IMR-90 (cell line): Measurements from ENCODE around the gene ROBO1. TPM values are rescaled to one million over a fixed set of nuclear protein-coding genes. Genes with fewer than 3 reads are reported as not detected.

Experiments used
- ATAC-seq: fragments of 200-7000 bp; cut with Tn5 transposase; 2 replicates; pipeline ENCODE4 v1.9.1; 2020; ENCODE audit warnings: low read depth, mild to moderate bottlenecking, moderate library complexity
- BruUV-seq: library from RNA; stranded (reverse); fragments of 400-500 nt; replicated peaks from 2 replicates; lab custom pipeline; 2021; lab: Mats Ljungman, UMichigan
- CTCF ChIA-PET: fragments of 300-600 bp; formaldehyde crosslinking; extraction: SDS; loops from one replicate; lab custom pipeline; 2021; ENCODE audit warnings: antibody characterized with exemption; lab: Yijun Ruan, JAX
- POLR2A ChIA-PET: fragments of 300-600 bp; sonication (Branson Sonifier 250); formaldehyde crosslinking; loops from one replicate; lab custom pipeline; 2022; ENCODE audit warnings: antibody characterized with exemption; ENCODE audit not compliant: unreplicated experiment; lab: Charles Lee
- DNase-seq: peaks from one replicate; pipeline ENCODE4 v3.0.0; 2013
- H2AFZ ChIP-seq: replicated peaks from 2 replicates; pipeline ENCODE3; 2013; ENCODE audit warnings: low read length, mild to moderate bottlenecking; ENCODE audit not compliant: poor library complexity
- H2AK5ac ChIP-seq: 2 replicates; pipeline ENCODE4 v1.6.1; 2013; ENCODE audit warnings: low read depth, low read length, inconsistent platforms
- H2AK9ac ChIP-seq: replicated peaks from 2 replicates; pipeline ENCODE3; 2013; ENCODE audit warnings: mild to moderate bottlenecking, low read depth, low read length, moderate library complexity; ENCODE audit not compliant: poor library complexity
- H2BK120ac ChIP-seq: 2 replicates; pipeline ENCODE4 v1.6.1; 2013; ENCODE audit warnings: low read depth, low read length, inconsistent platforms
- H2BK15ac ChIP-seq: 3 replicates; pipeline ENCODE4 v1.6.1; 2013; ENCODE audit warnings: low read depth, low read length, inconsistent platforms
- H2BK20ac ChIP-seq: 2 replicates; pipeline ENCODE4 v1.6.1; 2013; ENCODE audit warnings: low read depth, mild to moderate bottlenecking, inconsistent platforms, low read length, moderate library complexity
- H2BK5ac ChIP-seq: 2 replicates; pipeline ENCODE4 v1.6.1; 2013; ENCODE audit warnings: mild to moderate bottlenecking, low read depth, low read length, inconsistent platforms; ENCODE audit not compliant: poor library complexity, severe bottlenecking
- H3K14ac ChIP-seq: replicated peaks from 2 replicates; pipeline ENCODE4 v1.6.1; 2013; ENCODE audit warnings: low read depth, low read length, inconsistent platforms
- H3K18ac ChIP-seq: 2 replicates; pipeline ENCODE4 v1.6.1; 2013; ENCODE audit warnings: low read depth, low read length, control low read depth
- H3K23ac ChIP-seq: 2 replicates; pipeline ENCODE4 v1.6.1; 2013; ENCODE audit warnings: low read depth, low read length, inconsistent platforms
- H3K27ac ChIP-seq: 2 replicates; pipeline ENCODE4 v1.5.1; 2013; ENCODE audit warnings: mild to moderate bottlenecking, control low read depth, low read length; ENCODE audit not compliant: insufficient read depth
- H3K27me3 ChIP-seq: 2 replicates; pipeline ENCODE4 v1.6.1; 2013; ENCODE audit warnings: low read length; ENCODE audit not compliant: control insufficient read depth, insufficient read depth
- H3K36me3 ChIP-seq: 2 replicates; pipeline ENCODE4 v1.6.1; 2013; ENCODE audit warnings: low read length, mixed read lengths; ENCODE audit not compliant: control insufficient read depth, insufficient read depth
- H3K4ac ChIP-seq: 2 replicates; pipeline ENCODE4 v1.6.1; 2013; ENCODE audit warnings: low read depth, low read length, inconsistent platforms
- H3K4me1 ChIP-seq: 2 replicates; pipeline ENCODE4 v1.6.1; 2013; ENCODE audit warnings: low read length, mixed read lengths; ENCODE audit not compliant: control insufficient read depth, insufficient read depth
- H3K4me2 ChIP-seq: 2 replicates; pipeline ENCODE4 v1.6.1; 2013; ENCODE audit warnings: low read depth, mild to moderate bottlenecking, control low read depth, low read length, moderate library complexity
- H3K4me3 ChIP-seq: 2 replicates; pipeline ENCODE4 v1.5.1; 2013; ENCODE audit warnings: low read depth, mild to moderate bottlenecking, control low read depth, low read length, moderate library complexity; ENCODE audit not compliant: insufficient read depth
- H3K56ac ChIP-seq: 2 replicates; pipeline ENCODE4 v1.6.1; 2013; ENCODE audit warnings: low read length, inconsistent platforms; ENCODE audit not compliant: insufficient read depth; ENCODE audit errors: extremely low read depth
- H3K79me1 ChIP-seq, 2 experiments: 2 replicates each; pipeline ENCODE4 v1.6.1; 2013; ENCODE audit warnings: low read length in 2 of 2, inconsistent platforms in 1 of 2, low read depth in 1 of 2
- H3K9ac ChIP-seq: 2 replicates; pipeline ENCODE4 v1.6.1; 2013; ENCODE audit warnings: low read depth, low read length, control low read depth
- H3K9me1 ChIP-seq: 2 replicates; pipeline ENCODE4 v1.6.1; 2013; ENCODE audit warnings: low read length, inconsistent platforms; ENCODE audit not compliant: insufficient read depth
- H3K9me3 ChIP-seq: 2 replicates; pipeline ENCODE4 v1.6.1; 2013; ENCODE audit warnings: low read length; ENCODE audit not compliant: control insufficient read depth, insufficient read depth
- H4K20me1 ChIP-seq: 2 replicates; pipeline ENCODE4 v1.6.1; 2013; ENCODE audit warnings: low read length, inconsistent platforms; ENCODE audit not compliant: insufficient read depth
- H4K5ac ChIP-seq: 2 replicates; pipeline ENCODE4 v1.6.1; 2013; ENCODE audit warnings: mild to moderate bottlenecking, low read depth, low read length, control low read depth
- H4K8ac ChIP-seq, 2 experiments: 2 replicates each; pipeline ENCODE4 v1.6.1; 2013; ENCODE audit warnings: low read depth in 2 of 2, low read length in 2 of 2, control low read depth in 1 of 2, inconsistent platforms in 1 of 2
- H4K91ac ChIP-seq: 2 replicates; pipeline ENCODE4 v1.6.1; 2013; ENCODE audit warnings: low read depth, low read length, inconsistent platforms; ENCODE audit not compliant: insufficient read depth
- BHLHE40 ChIP-seq: fragments of 150-350 bp; IDR thresholded peaks from 2 replicates; pipeline ENCODE4 v1.6.1; 2016; ENCODE audit warnings: mild to moderate bottlenecking, low read depth, low read length
- CHD1 ChIP-seq: IDR thresholded peaks from 2 replicates; pipeline ENCODE4 v1.6.1; 2012; ENCODE audit warnings: low read depth, low read length, improper control_type of control experiment
- ELK1 ChIP-seq: fragments of 150-350 bp; IDR thresholded peaks from 2 replicates; pipeline ENCODE4 v1.6.1; 2016; ENCODE audit warnings: low read depth, mild to moderate bottlenecking, low read length, moderate library complexity, borderline replicate concordance
- FOS ChIP-seq: fragments of 150-350 bp; IDR thresholded peaks from 2 replicates; pipeline ENCODE4 v1.6.1; 2016; ENCODE audit warnings: low read depth, low read length
- MAZ ChIP-seq: IDR thresholded peaks from 2 replicates; pipeline ENCODE4 v1.6.1; 2012; ENCODE audit warnings: low read depth, mild to moderate bottlenecking, low read length, improper control_type of control experiment, moderate library complexity, borderline replicate concordance
- NFE2L2 ChIP-seq: fragments of 150-350 bp; IDR thresholded peaks from 2 replicates; pipeline ENCODE4 v1.6.1; 2016; ENCODE audit warnings: low read depth, mild to moderate bottlenecking, low read length
- POLR2A ChIP-seq: IDR thresholded peaks from 2 replicates; pipeline ENCODE4 v1.6.1; 2012; ENCODE audit warnings: mild to moderate bottlenecking, low read depth, low read length
- RAD21 ChIP-seq: IDR thresholded peaks from 2 replicates; pipeline ENCODE4 v1.6.1; 2012; ENCODE audit warnings: low read length, improper control_type of control experiment
- RCOR1 ChIP-seq: IDR thresholded peaks from 2 replicates; pipeline ENCODE4 v1.6.1; 2012; ENCODE audit warnings: mild to moderate bottlenecking, low read length, improper control_type of control experiment; ENCODE audit not compliant: insufficient replicate concordance
- RFX5 ChIP-seq: IDR thresholded peaks from 2 replicates; pipeline ENCODE4 v1.8.0; 2012; ENCODE audit warnings: low read depth, mild to moderate bottlenecking, low read length, moderate library complexity
- SMC3 ChIP-seq: fragments of 150-350 bp; IDR thresholded peaks from 2 replicates; pipeline ENCODE4 v1.6.1; 2016; ENCODE audit warnings: low read depth, mild to moderate bottlenecking, antibody characterized with exemption, low read length, moderate library complexity
- WGBS, 2 experiments: methylation state at CpG; one replicate each; pipeline versions ENCODE4 v1.1.5 to v1.1.7; 2013; ENCODE audit warnings: missing lambda C conversion rate in 2 of 2; ENCODE audit not compliant: insufficient read length in 1 of 2; ENCODE audit errors: extremely low coverage in 2 of 2; 5-methylcytosine and 5-hydroxymethylcytosine counted together
- dilution Hi-C: fragments of 300-500 bp; cut with HindIII; formaldehyde crosslinking; loops from one replicate; pipeline ENCODE4 v1.14.3; 2018; ENCODE audit warnings: low sequenced_read_pairs; ENCODE audit not compliant: unreplicated experiment
- in situ Hi-C: fragments of 300-500 bp; cut with MboI; formaldehyde crosslinking; loops from 3 replicates; pipeline ENCODE4 v1.14.3; 2019; ENCODE audit warnings: low sequenced_read_pairs, inconsistent platforms, mixed read lengths
- intact Hi-C: fragments of 100-400 bp; cut with micrococcal nuclease; formaldehyde crosslinking; loops from 2 replicates; pipeline ENCODE4 v1.10.0; 2022
- polyA plus RNA-seq, 3 experiments: library from polyadenylated mRNA; depleted of rRNA; stranded (reverse); fragments of >200 nt; gene quantifications; 2 replicates each; pipeline ENCODE4 v1.2.3, GENCODE V29; 2012; ENCODE audit warnings: low replicate concordance in 1 of 3
- total RNA-seq: library from RNA; depleted of rRNA; stranded (reverse); fragments of >200 nt; gene quantifications from 2 replicates; pipeline ENCODE4 v1.2.3, GENCODE V29; 2012
- TF ChIP-seq, protein P1 (sequence below): conservative IDR thresholded peaks from 2 replicates; pipeline ENCODE4 v1.5.1; 2012; ENCODE audit warnings: mild to moderate bottlenecking, low read depth, low read length, improper control_type of control experiment
- TF ChIP-seq, protein P2 (sequence below): fragments of 150-350 bp; IDR thresholded peaks from 2 replicates; pipeline ENCODE4 v1.6.1; 2017; ENCODE audit warnings: mild to moderate bottlenecking, antibody characterized with exemption, low read length, low read depth

ROBO1 gene
- total and polyA plus RNA-seq, 2 of the 4 experiments (the other 2 are of a cell fraction): 24.1 to 53.9 TPM

DNA sequence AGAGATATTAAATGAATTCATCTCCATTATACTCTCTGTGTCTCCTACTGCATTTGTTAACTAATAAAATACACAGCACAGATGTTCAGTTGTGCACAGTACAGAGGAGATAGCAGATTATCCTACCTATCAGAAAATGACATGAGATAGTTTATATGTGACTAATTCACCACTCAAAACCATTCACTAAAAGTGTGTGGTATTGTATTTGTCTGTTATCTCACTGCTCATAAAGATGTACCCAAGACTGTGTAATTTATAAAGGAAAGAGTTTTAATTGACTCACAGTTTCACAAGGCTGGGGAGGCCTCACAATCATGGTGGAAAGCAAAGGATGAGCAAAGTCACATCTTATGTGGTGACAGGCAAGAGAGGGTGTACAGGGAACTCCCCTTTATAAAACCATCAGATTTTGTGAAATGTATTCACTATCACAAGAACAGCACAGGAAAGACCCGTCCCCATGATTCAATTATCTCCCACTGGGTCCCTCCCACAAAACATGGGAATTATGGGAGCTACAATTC, 936.3 kb downstream of the ROBO1 start:
- ChIA-PET POLR2A (no interaction called here), CTCF (no interaction called here)
- no peak overlapping the region for H2AK9ac ChIP-seq
- H3K4me2 ChIP-seq: no peak overlapping the region
- no peak overlapping the region for H2BK15ac ChIP-seq
- H3K79me1 ChIP-seq: peaks cover 0 to 2% of the 10 kb centered on the region in 2 experiments; a peak in 2 of 4 replicates
- no peak overlapping the region for H3K27ac ChIP-seq
- H2AFZ ChIP-seq: no peak overlapping the region
- no peaks in the 10 kb centered on the region for H3K9me1 ChIP-seq
- in situ Hi-C loops (no loop called here), dilution Hi-C loops (no loop called here), intact Hi-C loops (no loop called here)
- no peaks in the 10 kb centered on the region for H3K9me3 ChIP-seq
- H3K4ac ChIP-seq: no peak overlapping the region
- BruUV-seq: no TSS peak
- no peak overlapping the region for H3K4me3 ChIP-seq
- no peak overlapping the region for H4K91ac ChIP-seq
- no peak overlapping the region for H2AK5ac ChIP-seq
- no peak overlapping the region for H2BK5ac ChIP-seq
- H2BK120ac ChIP-seq: no peak overlapping the region
- DNase-seq (no peak), ATAC-seq (no peak)
- no peaks in the 10 kb centered on the region for H3K27me3 ChIP-seq
- H3K18ac ChIP-seq: no peak overlapping the region
- no peak overlapping the region for H4K8ac ChIP-seq
- H3K56ac ChIP-seq: no peak overlapping the region
- H3K9ac ChIP-seq: no peak overlapping the region
- no peaks in the 10 kb centered on the region for H3K36me3 ChIP-seq
- H2BK20ac ChIP-seq: no peak overlapping the region
- no CpG with 5 or more reads among the region's 1 CpG for WGBS, 2 experiments
- H3K4me1 ChIP-seq: no peaks in the 10 kb centered on the region
- H3K23ac ChIP-seq: no peak overlapping the region
- TF ChIP-seq RAD21 (no peak), ELK1 (no peak), BHLHE40 (no peak), FOS (no peak), SMC3 (no peak), RCOR1 (no peak), NFE2L2 (no peak), MAZ (no peak), POLR2A (no peak), RFX5 (no peak), CHD1 (no peak)
- TF ChIP-seq, protein P1, sequence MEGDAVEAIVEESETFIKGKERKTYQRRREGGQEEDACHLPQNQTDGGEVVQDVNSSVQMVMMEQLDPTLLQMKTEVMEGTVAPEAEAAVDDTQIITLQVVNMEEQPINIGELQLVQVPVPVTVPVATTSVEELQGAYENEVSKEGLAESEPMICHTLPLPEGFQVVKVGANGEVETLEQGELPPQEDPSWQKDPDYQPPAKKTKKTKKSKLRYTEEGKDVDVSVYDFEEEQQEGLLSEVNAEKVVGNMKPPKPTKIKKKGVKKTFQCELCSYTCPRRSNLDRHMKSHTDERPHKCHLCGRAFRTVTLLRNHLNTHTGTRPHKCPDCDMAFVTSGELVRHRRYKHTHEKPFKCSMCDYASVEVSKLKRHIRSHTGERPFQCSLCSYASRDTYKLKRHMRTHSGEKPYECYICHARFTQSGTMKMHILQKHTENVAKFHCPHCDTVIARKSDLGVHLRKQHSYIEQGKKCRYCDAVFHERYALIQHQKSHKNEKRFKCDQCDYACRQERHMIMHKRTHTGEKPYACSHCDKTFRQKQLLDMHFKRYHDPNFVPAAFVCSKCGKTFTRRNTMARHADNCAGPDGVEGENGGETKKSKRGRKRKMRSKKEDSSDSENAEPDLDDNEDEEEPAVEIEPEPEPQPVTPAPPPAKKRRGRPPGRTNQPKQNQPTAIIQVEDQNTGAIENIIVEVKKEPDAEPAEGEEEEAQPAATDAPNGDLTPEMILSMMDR: no peak
- TF ChIP-seq, protein P2, sequence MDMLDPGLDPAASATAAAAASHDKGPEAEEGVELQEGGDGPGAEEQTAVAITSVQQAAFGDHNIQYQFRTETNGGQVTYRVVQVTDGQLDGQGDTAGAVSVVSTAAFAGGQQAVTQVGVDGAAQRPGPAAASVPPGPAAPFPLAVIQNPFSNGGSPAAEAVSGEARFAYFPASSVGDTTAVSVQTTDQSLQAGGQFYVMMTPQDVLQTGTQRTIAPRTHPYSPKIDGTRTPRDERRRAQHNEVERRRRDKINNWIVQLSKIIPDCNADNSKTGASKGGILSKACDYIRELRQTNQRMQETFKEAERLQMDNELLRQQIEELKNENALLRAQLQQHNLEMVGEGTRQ: no peak
- no peak overlapping the region for H4K5ac ChIP-seq
- no peak overlapping the region for H3K14ac ChIP-seq
- H4K20me1 ChIP-seq: no peaks in the 10 kb centered on the region
